GM10248 (cell line): ENCODE measurements around the gene LONP1.
"Not testable (repeated sequence)": the region's sequence is repeated elsewhere in the genome, so short reads cannot be mapped to it uniquely, and the experiment has no call there.

Experiments used
- CTCF ChIA-PET: fragments of 300-600 bp; sonication (Branson Sonifier 250); formaldehyde crosslinking; extraction: SDS; loops from one replicate; lab custom pipeline; 2021; ENCODE audit warnings: antibody characterized with exemption; lab: Yijun Ruan, JAX
- POLR2A ChIA-PET: fragments of 350-650 bp; sonication (Branson Sonifier 250); formaldehyde crosslinking; extraction: SDS; loops from one replicate; lab custom pipeline; 2020; ENCODE audit warnings: antibody characterized with exemption; lab: Yijun Ruan, JAX
- DNase-seq: peaks from one replicate; pipeline ENCODE4 v3.0.0; 2012; ENCODE audit errors: extremely low spot score
- CTCF ChIP-seq: IDR thresholded peaks from 2 replicates; pipeline ENCODE4 v1.5.1; 2012; ENCODE audit warnings: mild to moderate bottlenecking, low read depth; ENCODE audit errors: extremely low read depth, missing control alignments, control extremely low read depth

Gene LONP1

DNA sequence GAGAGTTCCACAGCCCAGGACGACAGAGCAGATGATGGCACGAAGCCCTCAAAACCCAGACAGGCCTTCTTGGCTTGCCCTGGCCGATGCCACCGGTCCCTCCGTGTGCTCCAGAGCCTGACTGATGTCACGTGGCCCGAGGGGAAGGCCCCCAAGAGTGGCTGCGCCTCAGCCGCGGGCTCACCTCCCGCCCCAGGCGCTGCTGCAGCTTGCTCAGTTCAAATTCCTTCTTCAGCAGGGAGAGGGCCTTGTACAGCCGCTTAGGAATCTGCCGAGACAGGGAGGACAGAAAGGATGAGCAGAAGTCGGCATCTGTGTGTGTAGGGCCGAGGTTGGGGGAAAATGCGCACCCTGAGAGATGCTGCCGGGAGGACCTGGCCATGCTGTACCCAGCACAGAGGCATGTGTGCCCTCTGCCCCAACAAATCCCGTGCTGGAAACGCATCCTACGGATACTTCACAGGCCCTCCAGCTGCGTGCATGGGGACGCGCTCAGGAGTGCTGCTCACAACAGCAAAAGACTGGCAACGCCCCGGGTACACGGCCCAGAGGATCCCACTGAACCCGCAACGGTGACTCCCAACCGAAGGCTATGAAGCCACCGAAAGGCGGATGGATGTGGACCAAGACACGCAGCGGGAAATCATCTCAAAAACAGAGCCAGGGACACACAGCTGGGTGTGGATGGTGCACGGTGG is 12.9 kb downstream of the LONP1 start:
- DNase-seq = no peak
- ChIA-PET CTCF (interaction anchor here (1.0 to 7.9 kb wide), 2 partner anchors 10 to 19 kb away, joined by 3 to 64 read pairs; partner anchors contain the start of gene RPL36), POLR2A (interaction anchor here (1.1 to 2.0 kb wide), 3 partner anchors 12 to 16 kb away, joined by 4 to 9 read pairs (median 5); partner anchors contain the start of genes CATSPERD and LONP1)
- no peak for TF ChIP-seq CTCF

DNA sequence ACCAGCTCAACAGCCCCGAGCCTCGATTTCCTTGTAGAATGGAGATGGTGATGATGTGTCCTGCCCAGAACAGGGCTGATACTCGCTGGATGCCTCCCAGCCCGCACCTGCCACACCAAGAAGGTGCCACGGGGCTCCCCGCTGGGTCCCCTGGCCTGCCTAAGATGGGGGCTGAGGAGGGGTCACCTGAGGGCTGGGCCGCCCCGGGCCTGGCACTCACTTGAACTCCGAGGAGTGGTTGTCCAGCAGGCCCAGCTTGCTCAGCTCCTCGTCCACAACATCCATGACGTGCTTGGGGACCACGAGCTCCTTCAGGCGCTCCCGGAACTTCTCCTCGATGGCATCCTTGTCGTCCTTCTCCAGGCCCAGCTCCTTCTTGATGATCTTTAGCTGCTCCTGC is 14.4 kb downstream of the LONP1 start:
- CTCF ChIA-PET = interaction anchor here (1.1 to 2.0 kb wide), 4 partner anchors 14 to 18 kb away, joined by 3 to 7 read pairs (median 6); partner anchors contain the start of gene RPL36
- no peak for DNase-seq
- no peak for TF ChIP-seq CTCF
- POLR2A ChIA-PET = interaction anchor here (0.7 to 1.2 kb wide), 2 partner anchors 13 to 15 kb away, joined by 3 to 4 read pairs; partner anchors contain the start of genes CATSPERD and LONP1

- POLR2A ChIA-PET = interaction anchor here (0.5 kb wide), 1 partner anchor 10 kb away, joined by 5 read pairs; no protein-coding TSS in a partner anchor
- TF ChIP-seq CTCF = no peak
- CTCF ChIA-PET = interaction anchor here (0.7 to 2.0 kb wide), 3 partner anchors 13 to 16 kb away, joined by 3 to 7 read pairs (median 6); partner anchors contain the start of gene RPL36
- no peak for DNase-seq
Measured at GRCh38 chr19:5703819-5704818, 15.8 kb downstream of the LONP1 start.

GRCh38 chr19:5702053-5702410 is 17.9 kb downstream of the LONP1 start:
- CTCF ChIA-PET, DNase-seq, POLR2A ChIA-PET: not testable (repeated sequence)

- POLR2A ChIA-PET = no interaction called here
- DNase-seq = no peak
- CTCF ChIA-PET = interaction anchor here (1.5 kb wide), 1 partner anchor 11 kb away, joined by 3 read pairs; no protein-coding TSS in a partner anchor
- TF ChIP-seq CTCF = no peak
Measured at GRCh38 chr19:5700455-5701092, 19.4 kb downstream of the LONP1 start.

DNA sequence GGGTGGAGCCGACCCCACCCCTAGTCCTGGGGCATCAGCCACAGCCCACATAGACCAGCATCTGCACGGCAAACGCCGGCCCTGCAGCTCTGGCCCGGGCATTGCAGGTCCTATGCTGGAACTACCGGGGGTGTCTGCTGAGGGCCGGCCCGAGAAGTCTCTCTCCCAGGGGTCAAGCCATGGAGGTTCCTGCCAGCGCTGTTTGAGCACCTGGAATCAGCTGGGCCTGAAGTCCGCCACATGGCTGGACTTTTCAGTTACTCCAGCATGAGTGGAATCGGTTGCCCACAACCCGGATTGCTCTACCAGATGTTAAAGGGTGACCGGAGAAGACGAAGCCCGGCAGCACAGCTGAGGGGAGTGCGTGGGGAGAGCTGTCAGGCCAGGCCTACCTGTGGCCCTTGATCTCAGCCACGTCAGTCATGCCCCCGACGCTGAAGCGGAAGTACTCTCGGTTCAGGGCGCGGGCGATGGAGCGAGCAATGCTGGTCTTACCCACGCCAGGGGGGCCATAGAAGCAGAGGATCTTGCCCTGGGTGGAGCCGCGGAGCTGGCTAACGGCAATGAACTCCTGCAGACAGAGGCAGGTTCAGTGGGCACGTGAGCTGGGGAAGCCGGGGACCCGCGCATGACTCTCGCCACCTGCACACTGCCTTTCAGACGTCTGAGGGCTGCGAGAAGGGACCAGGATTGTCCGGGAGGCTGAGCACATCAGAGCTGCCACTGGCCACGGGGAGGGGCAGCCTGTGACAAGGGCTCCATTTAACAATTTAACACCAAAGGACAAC is 21.1 kb downstream of the LONP1 start:
- ChIA-PET POLR2A (interaction anchor here (0.7 to 1.5 kb wide), 2 partner anchors 9 to 21 kb away, joined by 3 to 4 read pairs; partner anchors contain the start of genes CATSPERD and LONP1), CTCF (interaction anchor here (4.7 kb wide), 1 partner anchor 11 kb away, joined by 34 read pairs; the partner anchor contains the start of gene RPL36)
- no peak for TF ChIP-seq CTCF
- no peak for DNase-seq
